ENCODE data around the gene GRAP2. TPM values are rescaled to one million over a fixed set of nuclear protein-coding genes. Genes with fewer than 3 reads are reported as not detected.

GRAP2 gene
- total RNA-seq, 1 experiment from 2014 or later = 0.42 TPM

DNA sequence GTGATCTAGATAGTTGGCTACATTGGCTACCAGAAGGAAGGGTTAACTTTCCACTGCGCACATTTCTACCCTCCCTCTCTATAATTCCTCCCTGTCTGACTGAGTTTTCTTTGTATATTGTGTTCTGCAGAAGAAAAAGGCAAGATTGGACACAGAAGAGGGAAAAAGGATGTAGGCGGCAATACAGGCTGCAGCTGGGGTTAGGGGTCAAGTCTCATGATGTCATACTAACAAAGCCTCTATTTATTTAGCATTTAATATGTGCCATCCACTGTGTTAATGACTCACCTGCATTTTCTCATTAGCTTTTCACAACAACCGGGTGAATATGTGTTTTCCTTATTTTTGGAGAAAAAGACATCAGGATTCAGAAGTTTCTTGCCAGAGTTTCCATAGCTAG, 95.8 kb downstream of the GRAP2 start:
- H3K4me2 ChIP-seq (ENCODE audit: low read length) = peak overlapping the region; percentile 98
- ChIA-PET RAD21 (ENCODE audit: low non-redundant PET in 1 of 2, low total read pairs in 2 of 2, uncharacterized antibody in 2 of 2, unreplicated experiment in 2 of 2) (no interaction called here), CTCF (no interaction called here), POLR2A (no interaction called here)
- peak overlapping the region; percentile 12 to 90; a peak in 1 of 4 replicates for H3K4me3 ChIP-seq (replicated peaks in 1 of 2; ENCODE audit: low read depth in 1 of 2, low read length in 2 of 2)
- no peaks in the 10 kb centered on the region for H4K20me1 ChIP-seq (ENCODE audit: insufficient read depth)
- no TSS peak for BruUV-seq (replicated peaks)
- no peak overlapping the region for H3K27ac ChIP-seq (ENCODE audit: low read depth, low read length)
- H3K79me2 ChIP-seq (ENCODE audit: insufficient read depth, low read length) = peaks cover 63% of the 10 kb centered on the region
- no peaks in the 10 kb centered on the region for H3K9me2 ChIP-seq (ENCODE audit: insufficient read depth)
- intact Hi-C loops (cut with micrococcal nuclease) = no loop called here
- DNase-seq (ENCODE audit: low read depth, low spot score) (no peak), ATAC-seq (no peak)
- TF ChIP-seq SP1 (IDR thresholded peaks at IDR 0.05; ENCODE audit: low read depth) (no peak), ELF1 (IDR thresholded peaks at IDR 0.05; ENCODE audit: borderline replicate concordance, low read depth) (no peak), REST (IDR thresholded peaks at IDR 0.05; ENCODE audit: low read depth) (no peak), EZH2phosphoT487 (IDR thresholded peaks at IDR 0.05; ENCODE audit: borderline replicate concordance) (no peak), SIN3A (IDR thresholded peaks at IDR 0.05; ENCODE audit: low read depth) (no peak), JUND (IDR thresholded peaks at IDR 0.05) (no peak), CBX3 (IDR thresholded peaks at IDR 0.05; ENCODE audit: low read depth) (no peak), ZNF274 (IDR thresholded peaks at IDR 0.05; ENCODE audit: low read depth, low read length) (no peak), ZFX (IDR thresholded peaks at IDR 0.05) (no peak), YY1 (IDR thresholded peaks at IDR 0.05; ENCODE audit: extremely low read depth, insufficient replicate concordance, low read depth, low read length) (no peak), SRF (IDR thresholded peaks at IDR 0.05; ENCODE audit: low read depth) (no peak), TCF7L2 (IDR thresholded peaks at IDR 0.05; ENCODE audit: borderline replicate concordance, extremely low read depth, insufficient read depth, insufficient read length) (no peak), EZH2 (IDR thresholded peaks at IDR 0.05) (no peak), CEBPB (IDR thresholded peaks at IDR 0.05; ENCODE audit: low read depth) (no peak), POLR2A (IDR thresholded peaks at IDR 0.05; ENCODE audit: borderline replicate concordance, extremely low read depth, insufficient read depth, insufficient read length) (no peak)
- TF ChIP-seq, protein P1, sequence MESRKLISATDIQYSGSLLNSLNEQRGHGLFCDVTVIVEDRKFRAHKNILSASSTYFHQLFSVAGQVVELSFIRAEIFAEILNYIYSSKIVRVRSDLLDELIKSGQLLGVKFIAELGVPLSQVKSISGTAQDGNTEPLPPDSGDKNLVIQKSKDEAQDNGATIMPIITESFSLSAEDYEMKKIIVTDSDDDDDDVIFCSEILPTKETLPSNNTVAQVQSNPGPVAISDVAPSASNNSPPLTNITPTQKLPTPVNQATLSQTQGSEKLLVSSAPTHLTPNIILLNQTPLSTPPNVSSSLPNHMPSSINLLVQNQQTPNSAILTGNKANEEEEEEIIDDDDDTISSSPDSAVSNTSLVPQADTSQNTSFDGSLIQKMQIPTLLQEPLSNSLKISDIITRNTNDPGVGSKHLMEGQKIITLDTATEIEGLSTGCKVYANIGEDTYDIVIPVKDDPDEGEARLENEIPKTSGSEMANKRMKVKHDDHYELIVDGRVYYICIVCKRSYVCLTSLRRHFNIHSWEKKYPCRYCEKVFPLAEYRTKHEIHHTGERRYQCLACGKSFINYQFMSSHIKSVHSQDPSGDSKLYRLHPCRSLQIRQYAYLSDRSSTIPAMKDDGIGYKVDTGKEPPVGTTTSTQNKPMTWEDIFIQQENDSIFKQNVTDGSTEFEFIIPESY (IDR thresholded peaks at IDR 0.05; ENCODE audit: extremely low read depth, insufficient replicate concordance, low read length) = no peak
- TF ChIP-seq, protein P2, sequence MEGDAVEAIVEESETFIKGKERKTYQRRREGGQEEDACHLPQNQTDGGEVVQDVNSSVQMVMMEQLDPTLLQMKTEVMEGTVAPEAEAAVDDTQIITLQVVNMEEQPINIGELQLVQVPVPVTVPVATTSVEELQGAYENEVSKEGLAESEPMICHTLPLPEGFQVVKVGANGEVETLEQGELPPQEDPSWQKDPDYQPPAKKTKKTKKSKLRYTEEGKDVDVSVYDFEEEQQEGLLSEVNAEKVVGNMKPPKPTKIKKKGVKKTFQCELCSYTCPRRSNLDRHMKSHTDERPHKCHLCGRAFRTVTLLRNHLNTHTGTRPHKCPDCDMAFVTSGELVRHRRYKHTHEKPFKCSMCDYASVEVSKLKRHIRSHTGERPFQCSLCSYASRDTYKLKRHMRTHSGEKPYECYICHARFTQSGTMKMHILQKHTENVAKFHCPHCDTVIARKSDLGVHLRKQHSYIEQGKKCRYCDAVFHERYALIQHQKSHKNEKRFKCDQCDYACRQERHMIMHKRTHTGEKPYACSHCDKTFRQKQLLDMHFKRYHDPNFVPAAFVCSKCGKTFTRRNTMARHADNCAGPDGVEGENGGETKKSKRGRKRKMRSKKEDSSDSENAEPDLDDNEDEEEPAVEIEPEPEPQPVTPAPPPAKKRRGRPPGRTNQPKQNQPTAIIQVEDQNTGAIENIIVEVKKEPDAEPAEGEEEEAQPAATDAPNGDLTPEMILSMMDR (IDR thresholded peaks at IDR 0.05 in 2 of 3, conservative IDR thresholded peaks at IDR 0.05 in 1 of 3; ENCODE audit: borderline replicate concordance in 1 of 3, insufficient read depth in 1 of 3, low read depth in 2 of 3, low read length in 2 of 3) = no peak
- TF ChIP-seq, protein P3, sequence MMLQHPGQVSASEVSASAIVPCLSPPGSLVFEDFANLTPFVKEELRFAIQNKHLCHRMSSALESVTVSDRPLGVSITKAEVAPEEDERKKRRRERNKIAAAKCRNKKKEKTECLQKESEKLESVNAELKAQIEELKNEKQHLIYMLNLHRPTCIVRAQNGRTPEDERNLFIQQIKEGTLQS (IDR thresholded peaks at IDR 0.05) = no peak
- H3K9ac ChIP-seq (ENCODE audit: low read length) = 0 out of 2 replicates have a peak overlapping the region, but pooled peaks have one; percentile 89
- H3K36me3 ChIP-seq (ENCODE audit: control insufficient read depth in 1 of 2, insufficient read depth in 2 of 2, low read length in 2 of 2) = peaks cover 6% of the 10 kb centered on the region in 2 experiments; a peak in 2 of 4 replicates
- no peaks in the 10 kb centered on the region for H3K9me3 ChIP-seq (ENCODE audit: control insufficient read depth in 1 of 2, insufficient read depth in 1 of 2, low read depth in 1 of 2, low read length in 2 of 2)
- H2AFZ ChIP-seq (ENCODE audit: low read depth, low read length, poor library complexity, severe bottlenecking) = no peak overlapping the region
- peaks cover 20 to 38% of the 10 kb centered on the region in 2 experiments for H3K4me1 ChIP-seq (ENCODE audit: control insufficient read depth in 1 of 2, insufficient read depth in 2 of 2, low read length in 2 of 2)
- no peaks in the 10 kb centered on the region for H3K27me3 ChIP-seq (ENCODE audit: insufficient read depth, low read length)
